ENCODE results near the gene SEMA3C. TPM values are rescaled to one million over a fixed set of nuclear protein-coding genes. Genes with fewer than 3 reads are reported as not detected.
A peak's percentile ranks its signal among the peaks of the same experiment; 100 is the strongest.

The SEMA3C gene
- total RNA-seq, 1 donor from 2014 or later, result 496 TPM

- no peaks in the 10 kb centered on the region for H3K27me3 Mint-ChIP-seq (ENCODE audit: low read depth)
- H3K9me3 Mint-ChIP-seq, result no peaks in the 10 kb centered on the region
- TF ChIP-seq CTCF (IDR thresholded peaks at IDR 0.05; ENCODE audit: unreplicated experiment), result no peak
- peak overlapping the region; percentile 51 for H3K27ac Mint-ChIP-seq
- no peak for DNase-seq (ENCODE audit: low spot score in 2 of 2, unreplicated experiment in 2 of 2)
- peaks cover 33% of the 10 kb centered on the region for H3K36me3 Mint-ChIP-seq
- H3K4me1 Mint-ChIP-seq, result peaks cover 59% of the 10 kb centered on the region
- H3K4me3 Mint-ChIP-seq, result no peak overlapping the region
These were observed 43.2 kb downstream of the SEMA3C start for GRCh38 chr7:80875537-80876120.

DNA sequence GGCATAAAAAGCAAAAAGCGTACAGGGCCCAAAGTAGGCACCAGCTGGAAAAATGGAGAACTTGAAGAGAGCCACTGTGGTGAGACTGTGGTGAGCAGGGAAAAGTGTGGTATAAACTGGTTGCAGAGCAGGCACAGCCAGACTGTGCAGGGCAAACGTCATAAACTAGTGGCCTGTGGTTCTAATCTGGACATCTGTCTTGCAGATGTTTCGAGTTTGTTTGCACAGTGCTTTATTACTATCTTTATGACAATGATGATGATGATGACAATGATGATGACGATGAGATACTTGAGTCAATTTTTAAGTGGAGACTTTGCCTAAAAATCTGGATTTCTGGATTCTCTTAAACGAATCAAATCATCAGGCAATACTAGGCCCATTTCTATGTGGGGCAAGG is 45.7 kb downstream of the SEMA3C start:
- no peak for TF ChIP-seq CTCF (IDR thresholded peaks at IDR 0.05; ENCODE audit: unreplicated experiment)
- Mint-ChIP-seq H3K9me3 (no peaks in the 10 kb centered on the region), H3K27ac (peak overlapping the region; percentile 73), H3K4me3 (no peak overlapping the region), H3K4me1 (peaks cover 52% of the 10 kb centered on the region), H3K36me3 (peaks cover 23% of the 10 kb centered on the region), H3K27me3 (ENCODE audit: low read depth) (no peaks in the 10 kb centered on the region)
- DNase-seq (ENCODE audit: low spot score in 2 of 2, unreplicated experiment in 2 of 2), result no peak

GRCh38 chr7:80871228-80871627 is 47.6 kb downstream of the SEMA3C start:
- Mint-ChIP-seq H3K36me3 (peaks cover 23% of the 10 kb centered on the region), H3K9me3 (no peaks in the 10 kb centered on the region), H3K4me3 (no peak overlapping the region), H3K4me1 (peaks cover 42% of the 10 kb centered on the region), H3K27ac (peak overlapping the region; percentile 91), H3K27me3 (ENCODE audit: low read depth) (no peaks in the 10 kb centered on the region)
- DNase-seq (ENCODE audit: low spot score in 2 of 2, unreplicated experiment in 2 of 2), result no peak
- TF ChIP-seq CTCF (IDR thresholded peaks at IDR 0.05; ENCODE audit: unreplicated experiment), result no peak

- H3K4me1 Mint-ChIP-seq, result peaks cover 41% of the 10 kb centered on the region
- no peak for DNase-seq (ENCODE audit: low spot score in 2 of 2, unreplicated experiment in 2 of 2)
- peak overlapping the region; percentile 91 for H3K27ac Mint-ChIP-seq
- H3K27me3 Mint-ChIP-seq (ENCODE audit: low read depth), result no peaks in the 10 kb centered on the region
- TF ChIP-seq CTCF (IDR thresholded peaks at IDR 0.05; ENCODE audit: unreplicated experiment), result no peak
- no peak overlapping the region for H3K4me3 Mint-ChIP-seq
- peaks cover 23% of the 10 kb centered on the region for H3K36me3 Mint-ChIP-seq
- no peaks in the 10 kb centered on the region for H3K9me3 Mint-ChIP-seq
These were observed 48.0 kb downstream of the SEMA3C start for GRCh38 chr7:80870813-80871212.

DNA sequence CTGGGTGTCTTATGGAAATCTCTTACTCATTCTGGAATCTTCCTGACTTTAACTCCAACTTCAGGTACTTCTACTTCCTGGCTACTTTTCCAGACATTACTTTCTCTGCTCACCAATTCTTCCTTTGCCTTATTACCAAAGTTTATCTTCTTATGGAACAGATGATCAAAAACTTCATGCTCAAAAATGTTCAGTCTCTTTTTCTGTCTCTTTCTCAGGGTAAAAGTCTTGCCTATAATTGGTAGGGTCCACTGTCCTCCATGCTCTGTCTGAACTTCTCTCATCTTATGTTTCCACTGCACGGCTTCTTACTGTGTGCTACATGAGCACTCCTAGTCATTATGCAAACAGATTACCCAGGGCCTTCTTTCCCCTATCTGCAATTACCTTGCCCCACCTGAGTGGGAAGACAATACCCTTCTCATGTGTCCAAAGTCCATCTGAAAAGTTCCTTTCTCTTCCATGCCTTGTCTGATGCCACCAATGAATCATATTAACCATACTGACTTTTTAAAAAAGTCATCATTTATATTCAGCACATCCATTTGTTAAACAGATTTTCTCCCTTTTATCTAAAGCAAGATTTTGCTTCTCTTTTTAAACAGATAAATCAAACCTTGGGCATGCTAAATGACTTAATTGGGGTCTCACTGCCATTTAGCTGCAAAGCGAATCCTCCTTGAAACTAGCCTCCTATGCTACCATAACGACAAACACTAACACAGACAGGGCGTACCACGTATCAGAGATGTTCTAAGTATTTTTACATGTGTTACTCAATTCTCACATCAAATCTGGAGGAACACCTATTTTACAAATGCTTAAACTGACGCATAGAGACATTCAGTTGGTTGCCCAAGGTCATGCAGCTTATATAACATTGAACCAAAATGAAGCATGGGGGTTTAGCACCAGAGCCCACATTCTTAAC is 48.8 kb downstream of the SEMA3C start:
- no peaks in the 10 kb centered on the region for H3K27me3 Mint-ChIP-seq (ENCODE audit: low read depth)
- no peak for DNase-seq (ENCODE audit: low spot score in 2 of 2, unreplicated experiment in 2 of 2)
- H3K4me3 Mint-ChIP-seq, result no peak overlapping the region
- no peaks in the 10 kb centered on the region for H3K9me3 Mint-ChIP-seq
- peaks cover 21% of the 10 kb centered on the region for H3K36me3 Mint-ChIP-seq
- H3K27ac Mint-ChIP-seq, result peak overlapping the region; percentile 91
- peaks cover 37% of the 10 kb centered on the region for H3K4me1 Mint-ChIP-seq
- TF ChIP-seq CTCF (IDR thresholded peaks at IDR 0.05; ENCODE audit: unreplicated experiment), result no peak
